Measurements from ENCODE around the gene DUSP15.

DUSP15 gene

GRCh38 chr20:31894980-31895675 lies 24.8 kb upstream of the DUSP15 start:
- peak; percentile 31 for DNase-seq (ENCODE audit: low spot score)

- DNase-seq (ENCODE audit: low spot score), result no peak
These were observed 20.3 kb upstream of the DUSP15 start for GRCh38 chr20:31890646-31891045.

GRCh38 chr20:31883829-31884228 lies 13.5 kb upstream of the DUSP15 start:
- no peak for DNase-seq (ENCODE audit: low spot score)

- no peak for DNase-seq (ENCODE audit: low spot score)
These were observed 11.6 kb upstream of the DUSP15 start for GRCh38 chr20:31881945-31882344.

- DNase-seq (ENCODE audit: low spot score), result peak; percentile 84
These were observed 9.0 kb upstream of the DUSP15 start for GRCh38 chr20:31879143-31879987.

- no peak for DNase-seq (ENCODE audit: low spot score)
These were observed 7.4 kb upstream of the DUSP15 start for GRCh38 chr20:31877684-31878083.

GRCh38 chr20:31875671-31876070 lies 5.3 kb upstream of the DUSP15 start:
- DNase-seq (ENCODE audit: low spot score), result no peak

- no peak for DNase-seq (ENCODE audit: low spot score)
These were observed 2.1 kb upstream of the DUSP15 start for GRCh38 chr20:31872406-31872805.

GRCh38 chr20:31871618-31871954 lies 1.3 kb upstream of the DUSP15 start:
- no peak for DNase-seq (ENCODE audit: low spot score)

- DNase-seq (ENCODE audit: low spot score), result no peak
These were observed 645 bp upstream of the DUSP15 start for GRCh38 chr20:31870726-31871617.

GRCh38 chr20:31869673-31869941 lies 720 bp downstream of the DUSP15 start:
- DNase-seq (ENCODE audit: low spot score), result no peak

GRCh38 chr20:31868853-31869672 lies 1.3 kb downstream of the DUSP15 start:
- DNase-seq (ENCODE audit: low spot score), result no peak

GRCh38 chr20:31866221-31866620 lies 4.1 kb downstream of the DUSP15 start:
- no peak for DNase-seq (ENCODE audit: low spot score)

- DNase-seq (ENCODE audit: low spot score), result no peak
These were observed 5.6 kb downstream of the DUSP15 start for GRCh38 chr20:31864521-31865400.

GRCh38 chr20:31863296-31864085 lies 6.8 kb downstream of the DUSP15 start:
- DNase-seq (ENCODE audit: low spot score), result no peak

GRCh38 chr20:31862506-31862905 lies 7.8 kb downstream of the DUSP15 start:
- DNase-seq (ENCODE audit: low spot score), result no peak

- no peak for DNase-seq (ENCODE audit: low spot score)
These were observed 8.2 kb downstream of the DUSP15 start for GRCh38 chr20:31862157-31862470.

GRCh38 chr20:31861385-31862156 lies 8.8 kb downstream of the DUSP15 start:
- peak; percentile 61 for DNase-seq (ENCODE audit: low spot score)

- DNase-seq (ENCODE audit: low spot score), result no peak
These were observed 9.3 kb downstream of the DUSP15 start for GRCh38 chr20:31861135-31861384.
